GM19372 (cell line): ENCODE results near the gene CYSRT1.
A peak's percentile ranks its signal among the peaks of the same experiment; 100 is the strongest.

Experiments
- ATAC-seq: cut with Tn5 transposase; IDR thresholded peaks from one replicate; pipeline ENCODE4 v1.9.1; 2021; ENCODE audit warnings: mild to moderate bottlenecking, low read depth, moderate library complexity; ENCODE audit not compliant: unreplicated experiment

Gene CYSRT1

DNA sequence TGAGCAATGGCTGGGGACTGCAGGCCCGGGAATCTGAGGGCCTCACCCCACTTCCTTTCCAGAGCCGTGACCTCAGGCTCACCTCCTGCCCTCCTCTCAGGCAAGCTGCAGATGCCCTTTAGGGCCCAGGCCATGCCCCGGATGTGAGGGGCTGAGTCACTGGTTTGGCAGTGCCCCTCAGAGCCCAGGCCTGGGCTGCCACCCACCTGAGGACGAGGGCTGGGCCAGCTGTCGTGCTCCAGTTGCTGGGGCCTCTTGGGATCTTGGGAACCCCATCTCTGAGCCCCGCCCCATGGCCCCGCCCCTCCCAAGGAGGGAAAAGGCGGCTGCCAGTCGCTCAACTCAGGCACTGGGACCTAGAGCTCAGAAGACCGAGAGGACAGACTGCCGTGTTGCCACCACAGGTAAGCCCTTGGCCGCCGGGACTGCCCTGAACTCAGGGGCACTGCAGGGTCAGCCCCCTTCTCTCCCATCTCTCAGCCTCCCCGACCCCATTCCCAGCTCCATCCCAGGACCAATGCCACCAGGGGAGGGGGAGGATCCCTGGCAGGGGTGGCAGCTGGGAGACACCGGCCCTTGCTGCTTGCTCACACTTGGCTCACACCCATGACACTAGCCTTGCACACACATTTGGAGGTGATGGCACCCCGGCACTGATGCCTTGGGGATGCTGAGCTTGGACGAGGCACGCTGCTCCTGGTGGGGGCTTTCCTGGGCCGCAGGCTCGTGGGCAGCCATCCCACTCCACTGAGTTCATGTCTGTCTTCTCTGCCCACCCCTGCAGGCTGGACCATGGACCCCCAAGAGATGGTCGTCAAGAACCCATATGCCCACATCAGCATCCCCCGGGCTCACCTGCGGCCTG lies at the start of gene CYSRT1:
CYSRT1 (plus strand) TSS at position 345 of the 865 bp plus-strand sequence; CDS start at position 793, 448 bp downstream.
- no peak for ATAC-seq

DNA sequence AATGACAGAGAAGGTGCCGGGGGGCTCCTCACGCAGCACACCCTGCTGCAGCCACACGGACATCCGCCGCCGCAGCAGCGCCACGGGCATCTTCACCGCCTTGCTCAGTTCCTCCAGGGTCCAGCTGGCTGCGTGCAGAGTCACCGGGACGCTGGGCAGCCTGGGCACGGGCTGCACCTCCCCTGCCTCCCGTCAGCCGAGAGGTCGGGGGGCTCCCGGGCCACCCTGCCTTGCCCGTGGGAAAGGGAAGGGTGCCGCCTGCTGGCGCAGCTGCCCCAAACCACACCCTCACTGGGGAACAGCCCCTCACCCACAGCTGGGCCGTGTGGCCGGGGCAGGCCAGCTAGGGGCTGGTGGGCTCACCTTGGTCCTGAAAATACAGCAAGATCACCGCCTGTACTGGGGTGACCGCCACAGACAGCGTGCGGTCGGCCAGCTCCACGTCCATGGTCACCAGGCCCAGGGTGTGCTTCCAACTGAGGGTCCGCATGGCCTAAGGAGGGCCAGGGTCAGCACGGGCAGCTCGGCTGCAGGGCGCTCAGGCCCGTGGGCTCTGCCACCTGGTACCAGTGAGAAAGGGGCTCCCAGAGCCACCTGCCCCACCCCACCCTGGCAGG lies 49.5 kb upstream of the CYSRT1 start:
- no peak for ATAC-seq

DNA sequence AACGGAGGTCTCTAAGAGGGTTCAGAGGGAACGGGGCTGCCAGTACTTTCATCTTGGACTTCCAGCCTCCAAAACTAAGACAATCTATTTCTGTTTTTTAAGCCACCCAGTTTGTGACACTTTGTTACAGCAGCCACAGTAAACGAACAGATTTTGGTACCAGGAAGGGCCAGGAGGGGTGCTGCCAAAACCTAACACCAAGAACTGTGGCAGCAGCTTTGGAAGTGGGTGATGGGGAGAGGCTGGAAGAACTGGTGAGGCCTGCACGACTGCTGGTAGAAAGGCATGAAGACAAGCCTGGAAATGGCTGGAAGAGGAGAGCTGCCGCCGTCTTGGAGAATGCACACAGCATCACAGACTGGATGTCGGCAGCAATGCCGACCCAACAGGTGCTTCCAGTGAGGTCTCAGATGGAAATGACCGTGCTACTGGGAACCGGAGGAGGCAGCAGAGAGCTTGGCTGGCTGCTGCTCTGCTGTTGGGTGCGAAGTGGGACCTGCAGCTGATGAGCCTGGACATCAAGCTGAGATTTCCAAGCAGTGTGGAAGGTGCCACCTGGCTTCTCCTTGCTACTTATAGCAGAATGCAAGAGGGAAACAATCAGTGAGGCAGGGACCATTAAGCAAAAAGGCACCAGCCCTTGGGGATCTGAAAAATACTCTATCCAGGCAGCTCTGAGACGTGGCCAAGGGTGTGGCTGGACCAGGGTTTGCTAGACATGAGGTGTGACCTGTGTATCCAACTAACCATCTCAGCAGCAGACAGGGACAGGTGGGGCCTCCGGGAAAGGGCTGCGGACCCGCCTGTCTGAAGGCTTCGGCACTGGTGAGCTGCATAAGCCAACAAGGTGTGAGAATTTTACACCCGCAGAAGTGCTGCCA lies 48.4 kb upstream of the CYSRT1 start:
- ATAC-seq = no peak

DNA sequence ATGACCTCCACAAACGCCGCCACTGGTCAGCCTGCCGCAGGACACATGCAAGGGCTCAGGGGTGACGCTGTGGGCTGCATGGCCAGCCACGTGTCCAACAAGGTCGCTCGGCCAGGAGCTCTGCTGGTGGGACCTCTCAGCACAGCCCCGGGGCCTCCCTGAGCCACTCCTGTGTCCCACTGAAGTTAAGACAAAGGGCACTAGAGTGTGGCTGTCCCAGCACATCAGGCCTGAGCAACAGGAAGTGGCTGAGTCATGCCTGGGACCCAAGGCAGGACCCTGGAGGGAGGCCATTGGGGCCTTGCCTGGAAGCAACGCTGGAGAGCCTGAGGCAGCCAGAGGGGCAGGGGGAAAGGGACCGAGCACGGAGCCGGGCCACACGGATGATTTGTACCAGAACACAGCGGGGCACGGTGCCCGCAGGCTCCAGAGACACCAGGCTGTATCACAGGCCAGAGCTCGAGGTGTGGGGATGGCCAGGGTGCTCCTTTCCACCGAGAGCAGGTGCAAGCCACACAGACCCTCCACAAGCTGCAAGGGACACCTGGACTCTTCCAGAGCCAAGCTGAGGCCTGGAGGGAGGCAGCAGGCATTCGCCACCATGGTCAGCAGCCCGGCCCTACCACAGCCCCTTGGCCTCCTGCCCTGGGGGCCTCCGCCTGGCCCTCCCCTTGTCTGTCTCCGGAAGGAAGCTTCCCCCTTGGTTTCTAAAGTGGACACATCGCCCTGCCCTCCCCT lies 46.6 kb upstream of the CYSRT1 start:
- ATAC-seq = no peak

GRCh38 chr9:137178939-137179630 lies 45.9 kb upstream of the CYSRT1 start:
- no peak for ATAC-seq

DNA sequence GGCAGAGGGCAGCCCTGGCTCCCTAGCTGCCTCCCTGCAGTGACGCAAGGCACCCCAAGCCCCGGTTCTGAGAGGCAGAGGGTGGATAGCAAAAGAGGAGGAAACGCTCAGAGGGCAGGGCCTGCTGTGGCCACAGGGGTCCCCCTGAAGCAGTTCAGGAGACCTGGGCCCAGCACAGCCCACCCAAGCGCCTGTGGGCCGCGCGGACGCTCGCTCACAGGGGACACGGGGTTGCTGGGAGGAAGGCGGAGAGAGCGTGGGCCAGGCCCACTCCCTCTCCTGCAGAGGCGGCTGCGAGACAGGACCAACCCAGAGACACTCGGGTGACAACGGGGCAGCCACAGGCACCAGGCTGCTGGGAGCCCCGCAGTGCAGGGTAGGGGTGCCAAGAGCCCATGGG lies 45.2 kb upstream of the CYSRT1 start:
- no peak for ATAC-seq

GRCh38 chr9:137180491-137180890 lies 44.5 kb upstream of the CYSRT1 start:
- no peak for ATAC-seq

- ATAC-seq = no peak
Observed at GRCh38 chr9:137181680-137182079, 43.3 kb upstream of the CYSRT1 start.

- ATAC-seq = no peak
Observed at GRCh38 chr9:137182836-137183235, 42.1 kb upstream of the CYSRT1 start.

- no peak for ATAC-seq
Observed at GRCh38 chr9:137183980-137184595, 40.9 kb upstream of the CYSRT1 start.

- ATAC-seq = no peak
Observed at GRCh38 chr9:137184881-137185660, 39.9 kb upstream of the CYSRT1 start.

DNA sequence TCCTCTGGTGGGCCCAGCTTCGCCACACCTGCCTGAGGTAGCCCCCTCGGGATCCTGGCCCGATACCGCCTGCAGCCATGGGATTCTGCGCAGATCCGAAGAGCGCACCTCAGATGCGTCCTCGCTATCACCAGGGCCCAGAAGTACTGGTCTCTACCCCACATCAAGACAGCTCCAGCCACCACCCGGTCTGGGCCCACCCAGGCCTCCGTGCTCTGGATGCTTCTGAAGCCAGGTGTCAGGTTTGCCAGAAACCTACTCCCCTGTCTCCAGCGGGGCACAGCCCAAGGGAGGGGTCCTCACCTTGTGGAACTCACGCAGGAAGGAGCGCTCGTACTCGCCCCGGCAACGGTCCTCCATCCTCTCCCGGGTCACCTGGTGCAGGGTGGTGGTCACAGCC lies 39.1 kb upstream of the CYSRT1 start:
- ATAC-seq = no peak

GRCh38 chr9:137186385-137186784 lies 38.6 kb upstream of the CYSRT1 start:
- no peak for ATAC-seq

DNA sequence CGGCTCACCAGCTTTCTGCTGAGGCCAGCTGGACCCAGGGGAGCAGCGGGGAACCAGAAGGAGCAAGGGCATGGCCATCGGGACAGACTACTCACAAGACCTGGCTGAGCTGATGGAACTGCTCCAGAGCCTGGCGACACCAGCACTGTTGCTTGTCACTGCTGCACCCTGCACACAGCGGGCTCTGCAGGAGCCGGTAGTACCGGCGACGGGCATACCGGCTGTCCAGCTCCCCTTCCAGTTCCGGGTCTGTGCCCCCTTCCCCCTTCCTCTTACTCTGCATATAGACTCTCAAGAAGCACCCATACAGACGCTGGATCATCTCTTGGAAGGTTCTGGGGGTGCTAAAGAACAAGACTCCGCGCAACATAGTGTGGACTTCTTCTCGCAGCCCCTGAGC lies 37.6 kb upstream of the CYSRT1 start:
- ATAC-seq = no peak

- ATAC-seq = no peak
Observed at GRCh38 chr9:137188086-137188489, 36.9 kb upstream of the CYSRT1 start.

DNA sequence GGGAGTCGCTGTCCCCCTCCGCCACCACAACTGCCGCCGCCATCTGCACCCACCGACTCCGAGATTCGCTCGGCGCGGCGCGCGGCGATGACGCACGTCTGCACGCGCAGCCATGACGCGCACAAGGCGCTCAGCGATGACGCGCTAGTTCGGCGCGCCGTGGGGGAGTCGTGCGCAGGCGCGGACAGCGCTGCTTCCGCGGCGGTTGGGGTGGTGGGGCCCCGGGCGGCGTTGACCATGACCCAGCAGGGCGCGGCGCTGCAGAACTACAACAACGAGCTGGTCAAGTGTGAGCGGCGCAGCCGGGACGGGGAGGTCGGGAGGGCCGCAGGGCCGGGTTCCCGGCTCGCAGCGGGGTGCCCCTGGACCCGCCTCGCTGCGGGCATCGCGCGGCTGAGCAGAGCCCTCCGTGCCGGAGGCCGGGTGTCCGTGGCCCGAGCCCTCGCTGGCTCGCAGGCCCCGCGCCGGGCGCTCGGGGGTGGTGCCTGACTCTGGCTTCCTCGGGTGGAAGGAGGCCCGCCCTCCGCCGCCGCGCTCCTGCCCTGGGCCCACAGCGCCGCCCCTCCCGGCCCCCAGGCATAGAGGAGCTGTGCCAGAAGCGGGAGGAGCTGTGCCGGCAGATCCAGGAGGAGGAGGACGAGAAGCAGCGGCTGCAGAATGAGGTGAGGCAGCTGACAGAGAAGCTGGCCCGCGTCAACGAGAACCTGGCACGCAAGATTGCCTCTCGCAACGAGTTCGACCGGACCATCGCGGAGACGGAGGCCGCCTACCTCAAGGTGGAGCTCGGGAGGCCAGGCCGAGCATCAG lies 36.3 kb upstream of the CYSRT1 start, which contains the start of the genes ANAPC2 and SSNA1:
ANAPC2 (minus strand) TSS at position 71 of the 807 bp plus-strand sequence; CDS start at position 43, 28 bp downstream.
SSNA1 (plus strand) TSS at position 187 of the 807 bp plus-strand sequence; CDS start at position 238, 51 bp downstream.
- ATAC-seq = peak; percentile 82
